ENCODE measurements around the gene PRKG1.

Gene PRKG1

DNA sequence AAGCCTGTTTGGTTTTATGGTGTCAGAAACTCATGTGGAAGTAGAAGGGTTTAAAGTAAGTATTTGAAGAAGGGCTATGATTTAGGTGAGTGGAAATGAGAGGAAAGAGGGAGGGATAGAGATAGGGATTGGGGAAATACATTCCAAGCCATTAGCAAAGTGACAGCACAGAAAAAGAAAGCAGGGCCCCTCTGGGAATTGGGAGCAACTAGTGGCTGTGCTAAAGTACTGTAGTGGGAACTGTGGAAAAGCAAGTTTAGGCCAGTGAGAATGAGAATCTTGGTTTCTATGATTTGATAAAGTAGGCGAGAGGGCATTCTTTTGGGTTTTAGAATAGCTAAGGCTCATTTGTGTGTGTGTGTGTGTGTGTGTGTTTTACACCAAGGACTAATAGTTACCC is 5.0 kb downstream of the PRKG1 start:
- no peaks in the 10 kb centered on the region for H3K27me3 ChIP-seq (ENCODE audit: low read depth, low read length)
- no peaks in the 10 kb centered on the region for H4K20me1 ChIP-seq (ENCODE audit: insufficient read depth, low read length)
- H2AFZ ChIP-seq (ENCODE audit: low read depth, low read length), result no peak overlapping the region
- H3K27ac ChIP-seq (ENCODE audit: low read length), result no peak overlapping the region
- no peak for TF ChIP-seq EZH2phosphoT487 (IDR thresholded peaks at IDR 0.05; ENCODE audit: low read depth)
- TF ChIP-seq, protein P1, sequence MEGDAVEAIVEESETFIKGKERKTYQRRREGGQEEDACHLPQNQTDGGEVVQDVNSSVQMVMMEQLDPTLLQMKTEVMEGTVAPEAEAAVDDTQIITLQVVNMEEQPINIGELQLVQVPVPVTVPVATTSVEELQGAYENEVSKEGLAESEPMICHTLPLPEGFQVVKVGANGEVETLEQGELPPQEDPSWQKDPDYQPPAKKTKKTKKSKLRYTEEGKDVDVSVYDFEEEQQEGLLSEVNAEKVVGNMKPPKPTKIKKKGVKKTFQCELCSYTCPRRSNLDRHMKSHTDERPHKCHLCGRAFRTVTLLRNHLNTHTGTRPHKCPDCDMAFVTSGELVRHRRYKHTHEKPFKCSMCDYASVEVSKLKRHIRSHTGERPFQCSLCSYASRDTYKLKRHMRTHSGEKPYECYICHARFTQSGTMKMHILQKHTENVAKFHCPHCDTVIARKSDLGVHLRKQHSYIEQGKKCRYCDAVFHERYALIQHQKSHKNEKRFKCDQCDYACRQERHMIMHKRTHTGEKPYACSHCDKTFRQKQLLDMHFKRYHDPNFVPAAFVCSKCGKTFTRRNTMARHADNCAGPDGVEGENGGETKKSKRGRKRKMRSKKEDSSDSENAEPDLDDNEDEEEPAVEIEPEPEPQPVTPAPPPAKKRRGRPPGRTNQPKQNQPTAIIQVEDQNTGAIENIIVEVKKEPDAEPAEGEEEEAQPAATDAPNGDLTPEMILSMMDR (IDR thresholded peaks at IDR 0.05; ENCODE audit: low read depth, low read length), result no peak
- no peak overlapping the region for H3K4me2 ChIP-seq (ENCODE audit: low read length)
- H3K4me1 ChIP-seq (ENCODE audit: low read length), result peaks cover 8% of the 10 kb centered on the region; the same call in 1 of the 2 replicates
- no peaks in the 10 kb centered on the region for H3K36me3 ChIP-seq (replicated peaks; ENCODE audit: low read depth, low read length)
- no peaks in the 10 kb centered on the region for H3K79me2 ChIP-seq (ENCODE audit: low read length)
- H3K9me3 ChIP-seq (ENCODE audit: insufficient read depth, low read length), result no peaks in the 10 kb centered on the region
- H3K4me3 ChIP-seq (ENCODE audit: low read length), result no peak overlapping the region
- no peak overlapping the region for H3K9ac ChIP-seq (ENCODE audit: low read length)

DNA sequence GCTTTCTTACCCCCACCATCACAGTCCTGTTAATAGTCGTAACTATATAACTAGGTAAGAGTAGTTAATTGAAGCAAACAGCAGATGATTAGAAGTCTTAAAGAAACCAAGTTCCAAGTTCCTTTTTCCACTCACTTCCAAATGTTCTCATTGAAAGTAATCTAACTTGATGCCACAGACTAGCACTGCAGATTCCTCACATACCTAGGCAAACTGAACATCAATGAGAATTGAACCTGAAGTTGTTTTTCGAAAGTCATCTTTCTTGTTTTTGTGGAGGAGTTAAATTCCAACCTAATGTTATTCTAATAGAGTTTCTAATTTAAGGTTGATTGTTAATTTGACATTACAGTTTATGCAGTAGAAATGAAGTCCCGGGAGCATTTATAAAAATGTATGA is 5.5 kb downstream of the PRKG1 start:
- no peaks in the 10 kb centered on the region for H4K20me1 ChIP-seq (ENCODE audit: insufficient read depth, low read length)
- no peaks in the 10 kb centered on the region for H3K79me2 ChIP-seq (ENCODE audit: low read length)
- peaks cover 8% of the 10 kb centered on the region; the same call in 1 of the 2 replicates for H3K4me1 ChIP-seq (ENCODE audit: low read length)
- no peak overlapping the region for H3K4me3 ChIP-seq (ENCODE audit: low read length)
- H2AFZ ChIP-seq (ENCODE audit: low read depth, low read length), result no peak overlapping the region
- no peak overlapping the region for H3K4me2 ChIP-seq (ENCODE audit: low read length)
- TF ChIP-seq, protein P1 (IDR thresholded peaks at IDR 0.05; ENCODE audit: low read depth, low read length), result no peak
- TF ChIP-seq EZH2phosphoT487 (IDR thresholded peaks at IDR 0.05; ENCODE audit: low read depth), result no peak
- H3K27me3 ChIP-seq (ENCODE audit: low read depth, low read length), result no peaks in the 10 kb centered on the region
- no peaks in the 10 kb centered on the region for H3K36me3 ChIP-seq (replicated peaks; ENCODE audit: low read depth, low read length)
- H3K9ac ChIP-seq (ENCODE audit: low read length), result no peak overlapping the region
- no peak overlapping the region for H3K27ac ChIP-seq (ENCODE audit: low read length)
- H3K9me3 ChIP-seq (ENCODE audit: insufficient read depth, low read length), result no peaks in the 10 kb centered on the region

DNA sequence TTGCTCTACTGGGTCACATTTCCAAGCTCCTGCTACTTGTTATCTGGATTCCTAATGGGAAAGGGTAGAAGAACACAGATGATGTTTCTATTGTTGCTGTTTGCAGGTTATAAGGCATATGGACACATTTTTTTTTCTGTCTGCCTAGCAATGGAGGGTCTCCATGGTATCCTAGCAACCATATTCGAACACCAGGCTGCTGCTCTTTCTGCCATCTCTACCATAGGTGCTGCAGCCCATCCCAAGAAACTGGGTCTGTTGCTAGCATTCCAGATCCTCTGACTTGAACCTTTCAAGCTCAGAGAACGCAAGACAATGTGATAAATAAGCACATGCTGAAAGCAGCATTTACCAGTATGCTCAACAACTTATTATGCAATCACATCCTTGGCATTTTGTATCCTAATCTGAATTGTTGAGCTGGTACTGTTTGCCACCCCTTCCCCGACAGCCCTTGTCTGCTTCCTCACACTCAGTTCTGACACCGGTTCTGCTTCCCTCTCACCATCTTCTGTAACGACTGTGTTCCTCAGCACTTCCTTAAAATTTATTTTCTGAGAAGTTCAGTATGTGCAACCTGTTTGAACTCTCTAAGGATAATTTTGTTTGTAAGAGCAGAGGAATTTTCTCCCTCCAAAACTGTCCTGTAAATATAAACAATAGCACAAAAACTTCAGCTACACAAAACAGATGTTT is 6.2 kb downstream of the PRKG1 start:
- Histone ChIP-seq H3K79me2 (ENCODE audit: low read length) (no peaks in the 10 kb centered on the region), H2AFZ (ENCODE audit: low read depth, low read length) (no peak overlapping the region), H3K36me3 (replicated peaks; ENCODE audit: low read depth, low read length) (no peaks in the 10 kb centered on the region), H3K4me2 (ENCODE audit: low read length) (no peak overlapping the region), H3K9me3 (ENCODE audit: insufficient read depth, low read length) (no peaks in the 10 kb centered on the region), H3K4me3 (ENCODE audit: low read length) (no peak overlapping the region), H4K20me1 (ENCODE audit: insufficient read depth, low read length) (no peaks in the 10 kb centered on the region), H3K4me1 (ENCODE audit: low read length) (peaks cover 8% of the 10 kb centered on the region; the same call in 1 of the 2 replicates), H3K27me3 (ENCODE audit: low read depth, low read length) (no peaks in the 10 kb centered on the region), H3K9ac (ENCODE audit: low read length) (no peak overlapping the region), H3K27ac (ENCODE audit: low read length) (no peak overlapping the region)
- TF ChIP-seq, protein P1 (IDR thresholded peaks at IDR 0.05; ENCODE audit: low read depth, low read length), result no peak
- no peak for TF ChIP-seq EZH2phosphoT487 (IDR thresholded peaks at IDR 0.05; ENCODE audit: low read depth)

DNA sequence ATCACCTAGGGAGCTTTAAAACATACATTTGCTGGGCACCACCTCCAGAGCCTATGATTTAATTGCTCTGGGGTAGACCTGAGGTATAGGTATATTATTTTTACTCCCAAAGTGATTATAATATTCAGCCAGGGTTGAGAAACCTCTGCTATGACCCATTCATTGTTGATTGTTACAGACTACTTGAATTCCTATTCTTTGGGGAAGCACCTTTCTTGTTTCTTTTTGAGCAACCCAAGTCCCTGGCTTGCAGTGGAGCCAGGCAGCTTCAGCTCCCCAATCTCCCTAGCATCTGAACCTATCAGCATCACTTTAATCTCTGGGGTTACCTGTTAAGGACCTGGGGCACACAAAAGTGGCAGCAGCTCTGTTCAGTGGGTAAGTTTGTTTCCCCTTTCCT is 8.6 kb downstream of the PRKG1 start:
- Histone ChIP-seq H3K27me3 (ENCODE audit: low read depth, low read length) (no peaks in the 10 kb centered on the region), H3K4me1 (ENCODE audit: low read length) (peaks cover 8% of the 10 kb centered on the region; the same call in 1 of the 2 replicates), H3K4me2 (ENCODE audit: low read length) (no peak overlapping the region), H3K27ac (ENCODE audit: low read length) (no peak overlapping the region), H3K36me3 (replicated peaks; ENCODE audit: low read depth, low read length) (no peaks in the 10 kb centered on the region), H3K79me2 (ENCODE audit: low read length) (no peaks in the 10 kb centered on the region), H3K9ac (ENCODE audit: low read length) (no peak overlapping the region), H3K9me3 (ENCODE audit: insufficient read depth, low read length) (no peaks in the 10 kb centered on the region), H2AFZ (ENCODE audit: low read depth, low read length) (no peak overlapping the region), H4K20me1 (ENCODE audit: insufficient read depth, low read length) (no peaks in the 10 kb centered on the region), H3K4me3 (ENCODE audit: low read length) (no peak overlapping the region)
- no peak for TF ChIP-seq EZH2phosphoT487 (IDR thresholded peaks at IDR 0.05; ENCODE audit: low read depth)
- TF ChIP-seq, protein P1 (IDR thresholded peaks at IDR 0.05; ENCODE audit: low read depth, low read length), result no peak

All from OCI-LY3 (cell line).